Mesendoderm (in vitro differentiated cells): ENCODE results near the gene SPI1.

Source experiments
- DNase-seq: peaks from one replicate; pipeline ENCODE4 v3.0.0; 2013
- H2AK5ac ChIP-seq: 2 replicates; pipeline ENCODE4 v1.6.1; 2013; ENCODE audit warnings: low read length, inconsistent platforms
- H2BK120ac ChIP-seq: 2 replicates; pipeline ENCODE4 v1.6.1; 2013; ENCODE audit warnings: low read depth, mild to moderate bottlenecking, low read length, moderate library complexity, mixed read lengths
- H2BK15ac ChIP-seq: replicated peaks from 2 replicates; pipeline ENCODE4 v1.6.1; 2013; ENCODE audit warnings: low read depth, mild to moderate bottlenecking, moderate library complexity
- H2BK5ac ChIP-seq: 2 replicates; pipeline ENCODE4 v1.6.1; 2013; ENCODE audit warnings: low read length, inconsistent platforms
- H3K18ac ChIP-seq: 2 replicates; pipeline ENCODE4 v1.6.1; 2013; ENCODE audit warnings: mild to moderate bottlenecking, low read length, mixed read lengths
- H3K23ac ChIP-seq: one replicate; pipeline ENCODE4 v1.6.1; 2013; ENCODE audit warnings: low read length
- H3K27ac ChIP-seq: 2 replicates; pipeline ENCODE4 v1.5.1; 2013; ENCODE audit warnings: low read depth, mild to moderate bottlenecking, inconsistent platforms, low read length, moderate library complexity
- H3K27me3 ChIP-seq: 2 replicates; pipeline ENCODE4 v1.6.1; 2013; ENCODE audit warnings: low read length, control low read depth, mild to moderate bottlenecking, inconsistent platforms; ENCODE audit not compliant: insufficient read depth, poor library complexity
- H3K36me3 ChIP-seq: 2 replicates; pipeline ENCODE4 v1.6.1; 2013; ENCODE audit warnings: low read length, inconsistent platforms; ENCODE audit not compliant: control insufficient read depth, insufficient read depth
- H3K4ac ChIP-seq: one replicate; pipeline ENCODE4 v1.6.1; 2013; ENCODE audit warnings: low read depth, mild to moderate bottlenecking, low read length, moderate library complexity
- H3K4me1 ChIP-seq: 2 replicates; pipeline ENCODE4 v1.6.1; 2013; ENCODE audit warnings: low read depth, low read length, inconsistent platforms; ENCODE audit not compliant: control insufficient read depth
- H3K4me2 ChIP-seq: 2 replicates; pipeline ENCODE4 v1.6.1; 2013; ENCODE audit warnings: low read length
- H3K4me3 ChIP-seq: 2 replicates; pipeline ENCODE4 v1.5.1; 2013; ENCODE audit warnings: mild to moderate bottlenecking, low read length
- H3K56ac ChIP-seq: one replicate; pipeline ENCODE4 v1.6.1; 2013; ENCODE audit warnings: low read length
- H3K79me1 ChIP-seq: 2 replicates; pipeline ENCODE4 v1.6.1; 2013; ENCODE audit warnings: low read length, inconsistent platforms
- H3K79me2 ChIP-seq: 2 replicates; pipeline ENCODE4 v1.6.1; 2013; ENCODE audit warnings: mild to moderate bottlenecking, low read length; ENCODE audit not compliant: control insufficient read depth, insufficient read depth
- H3K9ac ChIP-seq: 2 replicates; pipeline ENCODE4 v1.6.1; 2013; ENCODE audit warnings: low read length, inconsistent platforms
- H4K5ac ChIP-seq: one replicate; pipeline ENCODE4 v1.6.1; 2013; ENCODE audit warnings: low read length
- H4K8ac ChIP-seq: one replicate; pipeline ENCODE4 v1.6.1; 2013; ENCODE audit warnings: low read depth, mild to moderate bottlenecking, control low read depth, low read length, moderate library complexity
- WGBS: extraction: QIAGEN DNeasy Blood & Tissue Kit; methylation state at CpG from one replicate; pipeline ENCODE4 v1.1.7; 2013; ENCODE audit warnings: low lambda C conversion rate, missing lambda C conversion rate; ENCODE audit not compliant: insufficient coverage; ENCODE audit errors: extremely low coverage; 5-methylcytosine and 5-hydroxymethylcytosine counted together

The SPI1 gene

GRCh38 chr11:47373876-47374719 is 4.2 kb downstream of the SPI1 start:
- Histone ChIP-seq H3K4me2 (no peak overlapping the region), H3K23ac (no peak overlapping the region), H3K79me1 (no peaks in the 10 kb centered on the region), H3K56ac (peak overlapping the region; percentile 30), H3K4ac (no peak overlapping the region), H2BK120ac (no peak overlapping the region), H4K8ac (no peak overlapping the region), H4K5ac (no peak overlapping the region), H2BK5ac (no peak overlapping the region), H3K9ac (no peak overlapping the region), H3K4me3 (no peak overlapping the region), H3K4me1 (peaks cover 5% of the 10 kb centered on the region), H3K79me2 (no peaks in the 10 kb centered on the region), H2BK15ac (no peak overlapping the region), H3K18ac (no peak overlapping the region), H3K27ac (no peak overlapping the region), H3K27me3 (no peaks in the 10 kb centered on the region), H2AK5ac (no peak overlapping the region), H3K36me3 (no peaks in the 10 kb centered on the region)
- DNase-seq: peak; percentile 79
- WGBS: no CpG with 5 or more reads among the region's 19 CpGs

GRCh38 chr11:47372422-47372821 is 5.9 kb downstream of the SPI1 start:
- no CpG with 5 or more reads among the region's 7 CpGs for WGBS
- Histone ChIP-seq H3K4me3 (no peak overlapping the region), H3K4ac (no peak overlapping the region), H3K9ac (no peak overlapping the region), H2BK120ac (no peak overlapping the region), H3K36me3 (no peaks in the 10 kb centered on the region), H3K79me1 (no peaks in the 10 kb centered on the region), H2AK5ac (no peak overlapping the region), H3K27me3 (no peaks in the 10 kb centered on the region), H2BK15ac (no peak overlapping the region), H3K79me2 (no peaks in the 10 kb centered on the region), H3K56ac (no peak overlapping the region), H3K23ac (no peak overlapping the region), H4K8ac (no peak overlapping the region), H3K4me1 (no peaks in the 10 kb centered on the region), H3K27ac (no peak overlapping the region), H3K18ac (no peak overlapping the region), H4K5ac (no peak overlapping the region), H3K4me2 (no peak overlapping the region), H2BK5ac (no peak overlapping the region)
- DNase-seq: no peak

- Histone ChIP-seq H3K56ac (no peak overlapping the region), H3K79me1 (no peaks in the 10 kb centered on the region), H3K4ac (no peak overlapping the region), H2BK5ac (no peak overlapping the region), H3K9ac (no peak overlapping the region), H3K4me3 (no peak overlapping the region), H2BK120ac (no peak overlapping the region), H3K27ac (no peak overlapping the region), H4K5ac (no peak overlapping the region), H3K23ac (no peak overlapping the region), H3K79me2 (no peaks in the 10 kb centered on the region), H3K18ac (no peak overlapping the region), H3K36me3 (no peaks in the 10 kb centered on the region), H3K4me1 (no peaks in the 10 kb centered on the region), H2AK5ac (no peak overlapping the region), H3K4me2 (no peak overlapping the region), H3K27me3 (no peaks in the 10 kb centered on the region), H4K8ac (no peak overlapping the region), H2BK15ac (no peak overlapping the region)
- no peak for DNase-seq
- no CpG with 5 or more reads among the region's 3 CpGs for WGBS
Measured at GRCh38 chr11:47369676-47370075, 8.7 kb downstream of the SPI1 start.

- no peaks in the 10 kb centered on the region for H3K79me2 ChIP-seq
- no peaks in the 10 kb centered on the region for H3K27me3 ChIP-seq
- H3K23ac ChIP-seq: no peak overlapping the region
- H3K4me2 ChIP-seq: no peak overlapping the region
- H3K9ac ChIP-seq: no peak overlapping the region
- H2BK15ac ChIP-seq: no peak overlapping the region
- no peak overlapping the region for H2AK5ac ChIP-seq
- H3K18ac ChIP-seq: no peak overlapping the region
- H4K8ac ChIP-seq: no peak overlapping the region
- H3K27ac ChIP-seq: no peak overlapping the region
- no peak overlapping the region for H3K4ac ChIP-seq
- no peak overlapping the region for H3K56ac ChIP-seq
- no peak overlapping the region for H2BK5ac ChIP-seq
- H3K36me3 ChIP-seq: no peaks in the 10 kb centered on the region
- H3K4me1 ChIP-seq: no peaks in the 10 kb centered on the region
- WGBS: 100% methylated on average over 1 of the region's 1 CpG
- DNase-seq: no peak
- H3K4me3 ChIP-seq: no peak overlapping the region
- no peak overlapping the region for H2BK120ac ChIP-seq
- no peaks in the 10 kb centered on the region for H3K79me1 ChIP-seq
- no peak overlapping the region for H4K5ac ChIP-seq
Measured at GRCh38 chr11:47366020-47366490, 12.3 kb downstream of the SPI1 start.

GRCh38 chr11:47361419-47361818 is 16.9 kb downstream of the SPI1 start:
- H2BK5ac ChIP-seq: no peak overlapping the region
- no peaks in the 10 kb centered on the region for H3K79me1 ChIP-seq
- H3K4me3 ChIP-seq: no peak overlapping the region
- H2BK15ac ChIP-seq: no peak overlapping the region
- H4K8ac ChIP-seq: no peak overlapping the region
- H3K18ac ChIP-seq: no peak overlapping the region
- no peak overlapping the region for H3K4ac ChIP-seq
- no peaks in the 10 kb centered on the region for H3K79me2 ChIP-seq
- H3K4me1 ChIP-seq: no peaks in the 10 kb centered on the region
- no peak for DNase-seq
- H3K9ac ChIP-seq: no peak overlapping the region
- no peaks in the 10 kb centered on the region for H3K27me3 ChIP-seq
- H3K27ac ChIP-seq: no peak overlapping the region
- WGBS: no CpG with 5 or more reads among the region's 13 CpGs
- no peak overlapping the region for H3K4me2 ChIP-seq
- no peak overlapping the region for H4K5ac ChIP-seq
- no peak overlapping the region for H2BK120ac ChIP-seq
- no peak overlapping the region for H3K23ac ChIP-seq
- H3K36me3 ChIP-seq: no peaks in the 10 kb centered on the region
- H2AK5ac ChIP-seq: no peak overlapping the region
- H3K56ac ChIP-seq: no peak overlapping the region

- no peak overlapping the region for H2BK15ac ChIP-seq
- H4K8ac ChIP-seq: no peak overlapping the region
- no peak overlapping the region for H2AK5ac ChIP-seq
- H2BK5ac ChIP-seq: no peak overlapping the region
- H3K27ac ChIP-seq: no peak overlapping the region
- no peak overlapping the region for H3K4me3 ChIP-seq
- no peaks in the 10 kb centered on the region for H3K36me3 ChIP-seq
- no peak overlapping the region for H3K4me2 ChIP-seq
- no peak for DNase-seq
- no peak overlapping the region for H4K5ac ChIP-seq
- no peaks in the 10 kb centered on the region for H3K4me1 ChIP-seq
- H3K56ac ChIP-seq: no peak overlapping the region
- H3K79me2 ChIP-seq: no peaks in the 10 kb centered on the region
- no peak overlapping the region for H3K9ac ChIP-seq
- H3K27me3 ChIP-seq: no peaks in the 10 kb centered on the region
- no peak overlapping the region for H3K4ac ChIP-seq
- no peak overlapping the region for H3K23ac ChIP-seq
- no peak overlapping the region for H2BK120ac ChIP-seq
- no CpG with 5 or more reads among the region's 15 CpGs for WGBS
- H3K18ac ChIP-seq: no peak overlapping the region
- H3K79me1 ChIP-seq: no peaks in the 10 kb centered on the region
Measured at GRCh38 chr11:47360341-47360740, 18.0 kb downstream of the SPI1 start.
